AG09309 (cell line): ENCODE data around the gene YPEL1.
"Not testable (repeated sequence)": the region's sequence is repeated elsewhere in the genome, so short reads cannot be mapped to it uniquely, and the experiment has no call there.

Source experiments
- DNase-seq: peaks from one replicate; pipeline ENCODE4 v3.0.0-alpha.2; 2010; ENCODE audit warnings: low read depth
- H3K4me3 ChIP-seq: 2 replicates; pipeline ENCODE4 v1.5.1; 2011; ENCODE audit warnings: mild to moderate bottlenecking, low read depth, low read length, moderate library complexity; ENCODE audit not compliant: control insufficient read depth
- CTCF ChIP-seq: IDR thresholded peaks from 2 replicates; pipeline ENCODE4 v1.5.1; 2011; ENCODE audit warnings: mild to moderate bottlenecking, low read depth, low read length, inconsistent platforms; ENCODE audit not compliant: insufficient read depth, control insufficient read depth; ENCODE audit errors: missing control alignments

Gene YPEL1

GRCh38 chr22:21731503-21731902 is 4.1 kb downstream of the YPEL1 start:
- no peak overlapping the region for H3K4me3 ChIP-seq
- no peak for DNase-seq
- TF ChIP-seq CTCF: no peak

- H3K4me3 ChIP-seq: no peak overlapping the region
- TF ChIP-seq CTCF: no peak
- DNase-seq: no peak
Observed at GRCh38 chr22:21730535-21731308, 4.9 kb downstream of the YPEL1 start.

- not testable (repeated sequence) for H3K4me3 ChIP-seq, DNase-seq
Observed at GRCh38 chr22:21729184-21729583, 6.4 kb downstream of the YPEL1 start.

GRCh38 chr22:21728270-21728669 is 7.3 kb downstream of the YPEL1 start:
- no peak for TF ChIP-seq CTCF

GRCh38 chr22:21727768-21728167 is 7.8 kb downstream of the YPEL1 start:
- no peak for TF ChIP-seq CTCF
- H3K4me3 ChIP-seq: no peak overlapping the region
- no peak for DNase-seq

More at GRCh38 chr22:21728270-21728669, 7.3 kb downstream of the YPEL1 start:
- H3K4me3 ChIP-seq: no peak overlapping the region
- no peak for DNase-seq

- H3K4me3 ChIP-seq: no peak overlapping the region
- no peak for DNase-seq
- TF ChIP-seq CTCF: no peak
Observed at GRCh38 chr22:21727159-21727558, 8.4 kb downstream of the YPEL1 start.

GRCh38 chr22:21726650-21727049 is 8.9 kb downstream of the YPEL1 start:
- no peak for DNase-seq
- H3K4me3 ChIP-seq: no peak overlapping the region
- TF ChIP-seq CTCF: no peak
